HepG2 (cell line): ENCODE data around the gene SNX27. TPM values are rescaled to one million over a fixed set of nuclear protein-coding genes. Genes with fewer than 3 reads are reported as not detected.

Source experiments
- ATAC-seq: fragments of 200-7000 bp; cut with Tn5 transposase; 3 replicates; pipeline ENCODE4 v1.9.1; 2020; ENCODE audit warnings: mild to moderate bottlenecking, moderate library complexity
- BruUV-seq: library from RNA; stranded (reverse); fragments of 400-500 nt; replicated peaks from 2 replicates; lab custom pipeline; 2021; lab: Mats Ljungman, UMichigan
- CTCF ChIA-PET: fragments of 300-600 bp; formaldehyde crosslinking; extraction: SDS; loops from one replicate; lab custom pipeline; 2021; ENCODE audit warnings: low total read pairs, inconsistent platforms, low intra/inter-chr PET ratio; lab: Yijun Ruan, JAX
- POLR2A ChIA-PET: fragments of 350-600 bp; sonication (Branson Sonifier 250); formaldehyde crosslinking; loops from one replicate; lab custom pipeline; 2020; ENCODE audit warnings: antibody characterized with exemption, inconsistent platforms; lab: Yijun Ruan, JAX
- DNase-seq: peaks from one replicate; pipeline ENCODE4 v3.0.0-alpha.2; 2015; ENCODE audit warnings: low spot score
- FAIRE-seq: peaks from 3 replicates; lab custom pipeline; 2011; peaks lifted over from hg19 to GRCh38; lab: Jason Lieb, UNC
- H2AFZ ChIP-seq: one replicate; pipeline ENCODE4 v1.6.1; 2011; ENCODE audit warnings: low read length, inconsistent platforms
- H3K27ac ChIP-seq: fragments of 300-600 bp; 3 replicates; pipeline ENCODE4 v1.8.0; 2011; ENCODE audit warnings: mixed run types, mild to moderate bottlenecking, mixed read lengths, low read length, inconsistent platforms; ENCODE audit not compliant: insufficient read depth; ENCODE audit errors: extremely low read length
- H3K27me3 ChIP-seq, 2 experiments: fragments of 200-600 bp in 1 of 2; 2 replicates in 1 of 2; 3 replicates in 1 of 2; pipeline versions ENCODE4 v1.6.0 to v1.8.0; 2011; ENCODE audit warnings: low read length in 2 of 2, mild to moderate bottlenecking in 2 of 2, moderate library complexity in 2 of 2, inconsistent platforms in 1 of 2; ENCODE audit not compliant: insufficient read depth in 2 of 2, control insufficient read depth in 1 of 2
- H3K36me3 ChIP-seq, 2 experiments: fragments of 200-600 bp in 1 of 2; replicated peaks in 1 of 2; 2 replicates in 1 of 2; 3 replicates in 1 of 2; pipeline versions ENCODE4 v1.5.1 to v1.8.0; 2011; ENCODE audit warnings: low read length in 2 of 2, inconsistent platforms in 1 of 2; ENCODE audit not compliant: insufficient read depth in 2 of 2, control insufficient read depth in 1 of 2
- H3K4me1 ChIP-seq: 2 replicates; pipeline ENCODE4 v1.5.1; 2012; ENCODE audit warnings: low read length, inconsistent platforms; ENCODE audit not compliant: insufficient read depth
- H3K4me2 ChIP-seq: 2 replicates; pipeline ENCODE4 v1.6.0; 2011; ENCODE audit warnings: low read depth, low read length, inconsistent platforms
- H3K4me3 ChIP-seq, 3 experiments: fragments of 200-600 bp in 1 of 3; sonication (generic), shearing (Covaris generic) in 1 of 3; replicated peaks in 1 of 3; 2 replicates each; pipeline ENCODE4 v1.5.1; 2011 to 2016; ENCODE audit warnings: low read length in 3 of 3, inconsistent platforms in 2 of 3, low read depth in 2 of 3, mild to moderate bottlenecking in 2 of 3, control low read depth in 1 of 3, mixed read lengths in 1 of 3; ENCODE audit not compliant: insufficient read depth in 1 of 3
- H3K79me2 ChIP-seq: one replicate; pipeline ENCODE4 v1.6.1; 2011; ENCODE audit warnings: low read length, inconsistent platforms; ENCODE audit not compliant: insufficient read depth
- H3K9ac ChIP-seq: 2 replicates; pipeline ENCODE4 v1.6.0; 2011; ENCODE audit warnings: mild to moderate bottlenecking, low read depth, low read length, inconsistent platforms; ENCODE audit not compliant: insufficient read depth
- H3K9me3 ChIP-seq: 2 replicates; pipeline ENCODE4 v1.5.1; 2012; ENCODE audit warnings: mild to moderate bottlenecking, low read length
- H4K20me1 ChIP-seq: 2 replicates; pipeline ENCODE4 v1.6.0; 2011; ENCODE audit warnings: inconsistent platforms, mild to moderate bottlenecking, low read length, moderate library complexity; ENCODE audit not compliant: insufficient read depth
- BHLHE40 ChIP-seq: IDR thresholded peaks from 2 replicates; pipeline ENCODE4 v1.6.1; 2011; ENCODE audit warnings: low read length, improper control_type of control experiment
- HDAC2 ChIP-seq: sonication (generic); formaldehyde crosslinking; IDR thresholded peaks from 2 replicates; pipeline ENCODE4 v1.4.0; 2020; ENCODE audit warnings: missing genetic modification reagents
- KAT7 ChIP-seq: IDR thresholded peaks from 2 replicates; pipeline ENCODE4 v1.6.1; 2018; ENCODE audit warnings: borderline replicate concordance, missing compliant biosample characterization
- LCORL ChIP-seq, 2 experiments: fragments of 450-650 bp in 1 of 2; sonication (generic) in 1 of 2; formaldehyde crosslinking in 1 of 2; IDR thresholded peaks; 2 replicates each; pipeline versions ENCODE4 v1.5.0 to v1.6.1; 2017 to 2020; ENCODE audit warnings: antibody characterized with exemption in 1 of 2, missing genetic modification reagents in 1 of 2
- MTERF4 ChIP-seq: sonication (generic); formaldehyde crosslinking; IDR thresholded peaks from 2 replicates; pipeline ENCODE4 v1.8.0; 2023; ENCODE audit warnings: mild to moderate bottlenecking, missing genetic modification reagents
- PCBP1 ChIP-seq: fragments of 200-400 bp; formaldehyde crosslinking; IDR thresholded peaks from 2 replicates; pipeline ENCODE4 v1.6.1; 2017; ENCODE audit warnings: mild to moderate bottlenecking, low read depth, low read length, borderline replicate concordance
- ZBTB34 ChIP-seq: sonication (generic); formaldehyde crosslinking; IDR thresholded peaks from 2 replicates; pipeline ENCODE4 v1.8.0; 2022; ENCODE audit warnings: mild to moderate bottlenecking, missing genetic modification reagents
- ZEB1 ChIP-seq: IDR thresholded peaks from 2 replicates; pipeline ENCODE4 v1.6.1; 2012; ENCODE audit warnings: mild to moderate bottlenecking, low read depth, inconsistent platforms; ENCODE audit not compliant: insufficient replicate concordance
- ZNF136 ChIP-seq: sonication (generic); formaldehyde crosslinking; IDR thresholded peaks from 2 replicates; pipeline ENCODE4 v1.8.1; 2022; ENCODE audit warnings: low read depth, mild to moderate bottlenecking, moderate library complexity, missing genetic modification reagents
- ZNF230 ChIP-seq: sonication (generic); formaldehyde crosslinking; IDR thresholded peaks from 2 replicates; pipeline ENCODE4 v1.4.0; 2020; ENCODE audit warnings: mild to moderate bottlenecking, missing genetic modification reagents
- ZNF549 ChIP-seq: sonication (generic); formaldehyde crosslinking; IDR thresholded peaks from 2 replicates; pipeline ENCODE4 v1.5.0; 2020; ENCODE audit warnings: missing genetic modification reagents
- ZNF639 ChIP-seq: conservative IDR thresholded peaks from 2 replicates; pipeline ENCODE4 v1.6.1; 2018; ENCODE audit warnings: missing genetic modification reagents
- ZNF784 ChIP-seq: sonication (generic); formaldehyde crosslinking; IDR thresholded peaks from 2 replicates; pipeline ENCODE4 v1.5.1; 2020; ENCODE audit warnings: missing genetic modification reagents, mild to moderate bottlenecking, borderline replicate concordance
- WGBS: methylation state at CpG from one replicate; pipeline ENCODE4 v1.1.6; 2017; ENCODE audit warnings: low lambda C conversion rate; 5-methylcytosine and 5-hydroxymethylcytosine counted together
- in situ Hi-C: cut with HindIII; loops from 2 replicates; pipeline ENCODE4 v1.10.0; 2017; ENCODE audit warnings: low pct_unique_long_range_greater_than_20kb; ENCODE audit not compliant: extremely low pct_ligation_motif_present
- intact Hi-C: fragments of 100-400 bp; cut with micrococcal nuclease; formaldehyde crosslinking; loops from one replicate; pipeline ENCODE4 v1.10.0; 2022; ENCODE audit not compliant: unreplicated experiment
- polyA plus RNA-seq, 8 experiments: library from polyadenylated mRNA; depleted of rRNA in 3 of 8; stranded (reverse) in 7 of 8; unstranded in 1 of 8; fragments of >200 nt; fragmentation: Illumina TruSeq in 4 of 8; extraction: Trizol in 4 of 8; gene quantifications; 2 replicates each; pipeline versions ENCODE4 v1.2.1 to v1.2.3, GENCODE V29; 2011 to 2016; ENCODE audit warnings: low read depth in 4 of 8, missing spikeins in 1 of 8, mixed read lengths in 1 of 8; ENCODE audit not compliant: insufficient read depth in 1 of 8
- total RNA-seq, 5 experiments: library from RNA; depleted of rRNA; stranded (reverse); fragments of >200 nt; fragmentation: Illumina TruSeq; extraction: Trizol; gene quantifications; 2 replicates each; pipeline ENCODE4 v1.2.3, GENCODE V29; 2016; ENCODE audit warnings: low read depth in 1 of 5
- TF ChIP-seq, protein P1 (sequence below): sonication (generic); formaldehyde crosslinking; conservative IDR thresholded peaks from 2 replicates; pipeline ENCODE4 v1.8.0; 2022; ENCODE audit warnings: mild to moderate bottlenecking, moderate library complexity, missing genetic modification reagents

Gene SNX27
- total and polyA plus RNA-seq, 2 of the 13 experiments (the other 11 are each of a cell fraction or from before 2014, with no cell fraction given), result 14.4 to 17.8 TPM

DNA sequence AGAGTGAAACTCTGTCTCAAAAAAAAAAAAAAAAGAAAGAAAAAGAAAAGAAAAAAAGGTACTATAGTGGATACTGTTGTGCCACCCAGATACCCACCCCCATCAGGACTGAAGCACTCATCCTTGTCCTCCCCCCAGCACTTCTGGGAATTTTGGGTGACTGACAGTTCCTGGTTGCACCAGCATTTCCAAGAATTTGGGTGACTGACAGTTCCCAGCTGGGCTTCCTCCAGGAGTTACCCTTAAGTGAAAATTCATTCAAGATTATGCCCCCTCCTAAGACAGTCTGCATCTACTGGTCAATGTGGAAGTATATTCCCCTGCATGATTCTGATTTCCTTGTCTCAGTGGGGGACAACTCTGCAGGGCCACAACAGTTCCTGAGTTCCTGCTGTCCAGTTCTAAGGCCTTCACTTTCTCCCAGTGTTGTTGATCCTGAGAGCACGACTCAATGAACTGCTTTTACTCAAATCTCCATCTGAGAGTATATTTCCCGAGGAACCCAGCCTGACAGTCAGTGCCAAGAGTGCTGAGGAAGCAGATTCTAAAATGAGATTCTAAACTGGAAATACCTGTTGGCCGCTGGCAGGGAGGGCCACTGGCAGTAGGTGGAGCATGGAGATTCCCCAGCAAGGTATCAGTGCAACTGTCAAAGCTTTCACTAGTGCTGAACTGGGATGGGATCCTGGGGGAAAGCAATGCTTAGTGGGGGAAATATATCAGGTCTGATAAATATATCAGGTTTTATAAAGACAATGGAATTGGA, 127.9 kb downstream of the SNX27 start (continued):
- TF ChIP-seq ZBTB34 (CRISPR knock-in tag) (no peak), ZNF230 (CRISPR knock-in tag) (no peak), ZNF639 (no peak), ZNF136 (CRISPR knock-in tag) (no peak)

- H3K36me3 ChIP-seq, result no peaks in the 10 kb centered on the region
- no TSS peak for BruUV-seq
- H3K4me2 ChIP-seq, result no peak overlapping the region
- CTCF ChIA-PET, result no interaction called here
- DNase-seq, result no peak
- no peak overlapping the region for H2AFZ ChIP-seq
- no peak overlapping the region for H3K4me3 ChIP-seq
- POLR2A ChIA-PET, result no interaction called here
- no peak overlapping the region for H3K9ac ChIP-seq
- H3K79me2 ChIP-seq, result no peaks in the 10 kb centered on the region
- peaks cover 0 to 11% of the 10 kb centered on the region in 2 experiments; a peak in 2 of 5 replicates for H3K27me3 ChIP-seq
- in situ Hi-C loops (loop anchor here (25.0 kb wide), 1 partner anchor 204 kb away; the partner anchor contains the start of gene TUFT1), intact Hi-C loops (no loop called here)
- H3K27ac ChIP-seq, result no peak overlapping the region
- no peak for FAIRE-seq
- no peak for ATAC-seq
- H3K9me3 ChIP-seq, result peaks cover 16% of the 10 kb centered on the region; the same call in 1 of the 2 replicates
- H4K20me1 ChIP-seq, result no peaks in the 10 kb centered on the region
- 1% methylated on average over 4 of the region's 4 CpGs for WGBS
- no peaks in the 10 kb centered on the region for H3K4me1 ChIP-seq
- no peak for TF ChIP-seq LCORL (IDR thresholded peaks at IDR 0.05)
- no peak for TF ChIP-seq LCORL (CRISPR knock-in tag; IDR thresholded peaks at IDR 0.05)
- no peak for TF ChIP-seq MTERF4 (CRISPR knock-in tag)
- no peak for TF ChIP-seq ZEB1
- TF ChIP-seq KAT7 (CRISPR knock-in tag), result no peak
- TF ChIP-seq, protein P1, sequence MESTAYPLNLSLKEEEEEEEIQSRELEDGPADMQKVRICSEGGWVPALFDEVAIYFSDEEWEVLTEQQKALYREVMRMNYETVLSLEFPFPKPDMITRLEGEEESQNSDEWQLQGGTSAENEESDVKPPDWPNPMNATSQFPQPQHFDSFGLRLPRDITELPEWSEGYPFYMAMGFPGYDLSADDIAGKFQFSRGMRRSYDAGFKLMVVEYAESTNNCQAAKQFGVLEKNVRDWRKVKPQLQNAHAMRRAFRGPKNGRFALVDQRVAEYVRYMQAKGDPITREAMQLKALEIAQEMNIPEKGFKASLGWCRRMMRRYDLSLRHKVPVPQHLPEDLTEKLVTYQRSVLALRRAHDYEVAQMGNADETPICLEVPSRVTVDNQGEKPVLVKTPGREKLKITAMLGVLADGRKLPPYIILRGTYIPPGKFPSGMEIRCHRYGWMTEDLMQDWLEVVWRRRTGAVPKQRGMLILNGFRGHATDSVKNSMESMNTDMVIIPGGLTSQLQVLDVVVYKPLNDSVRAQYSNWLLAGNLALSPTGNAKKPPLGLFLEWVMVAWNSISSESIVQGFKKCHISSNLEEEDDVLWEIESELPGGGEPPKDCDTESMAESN, result no peak
- TF ChIP-seq ZNF784 (CRISPR knock-in tag), result no peak
- TF ChIP-seq HDAC2, result no peak
- TF ChIP-seq ZNF549 (CRISPR knock-in tag), result no peak
- TF ChIP-seq PCBP1, result no peak
- TF ChIP-seq BHLHE40, result no peak
Measured at GRCh38 chr1:151741516-151741915, 129.7 kb downstream of the SNX27 start.
